Endometrium (tissue), 2 donors: Measurements from ENCODE around the gene ZNF513.
"Not testable (repeated sequence)": the region's sequence is repeated elsewhere in the genome, so short reads cannot be mapped to it uniquely, and the experiment has no call there.

ENCODE experiments used
- FAIRE-seq: peaks from 2 replicates; lab custom pipeline; 2012; peaks lifted over from hg19 to GRCh38; lab: Jason Lieb, UNC
- donor health status: control.
- donor health status: control.

The ZNF513 gene

DNA sequence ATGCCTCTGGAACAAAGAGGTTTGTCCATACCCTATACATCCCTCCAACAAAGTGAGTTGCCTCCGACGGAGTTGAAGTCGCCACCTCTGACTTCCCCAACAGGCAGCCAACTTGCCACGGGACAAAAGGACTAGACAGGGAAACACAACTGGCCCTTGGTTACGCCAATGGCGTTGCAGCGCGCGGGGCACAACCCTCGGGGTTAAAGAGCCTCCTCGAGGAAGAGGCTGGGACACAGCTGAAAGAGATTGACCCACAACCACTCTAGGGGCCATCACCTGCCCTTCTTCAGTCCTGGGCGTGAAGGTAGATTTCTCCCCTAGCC, 24.5 kb downstream of the ZNF513 start:
- FAIRE-seq: no peak

DNA sequence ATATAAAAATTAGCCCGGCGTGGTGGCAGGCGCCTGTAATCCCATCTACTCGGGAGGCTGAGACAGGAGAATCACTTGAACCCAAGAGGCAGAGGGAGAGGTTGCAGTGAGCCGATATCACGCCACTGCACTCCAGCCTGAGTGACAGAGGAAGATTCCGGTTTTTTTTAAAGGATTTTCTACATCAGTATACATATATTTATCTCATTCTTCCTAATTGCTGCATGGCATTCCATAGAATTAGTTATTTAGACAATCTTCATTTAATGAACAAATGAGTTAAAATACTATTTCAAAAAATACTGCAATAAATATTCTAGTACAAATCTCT, 26.0 kb downstream of the ZNF513 start:
- FAIRE-seq: no peak

GRCh38 chr2:27353762-27354596, 26.6 kb downstream of the ZNF513 start:
- FAIRE-seq: no peak

GRCh38 chr2:27353386-27353761, 27.2 kb downstream of the ZNF513 start:
- not testable (repeated sequence) for FAIRE-seq

DNA sequence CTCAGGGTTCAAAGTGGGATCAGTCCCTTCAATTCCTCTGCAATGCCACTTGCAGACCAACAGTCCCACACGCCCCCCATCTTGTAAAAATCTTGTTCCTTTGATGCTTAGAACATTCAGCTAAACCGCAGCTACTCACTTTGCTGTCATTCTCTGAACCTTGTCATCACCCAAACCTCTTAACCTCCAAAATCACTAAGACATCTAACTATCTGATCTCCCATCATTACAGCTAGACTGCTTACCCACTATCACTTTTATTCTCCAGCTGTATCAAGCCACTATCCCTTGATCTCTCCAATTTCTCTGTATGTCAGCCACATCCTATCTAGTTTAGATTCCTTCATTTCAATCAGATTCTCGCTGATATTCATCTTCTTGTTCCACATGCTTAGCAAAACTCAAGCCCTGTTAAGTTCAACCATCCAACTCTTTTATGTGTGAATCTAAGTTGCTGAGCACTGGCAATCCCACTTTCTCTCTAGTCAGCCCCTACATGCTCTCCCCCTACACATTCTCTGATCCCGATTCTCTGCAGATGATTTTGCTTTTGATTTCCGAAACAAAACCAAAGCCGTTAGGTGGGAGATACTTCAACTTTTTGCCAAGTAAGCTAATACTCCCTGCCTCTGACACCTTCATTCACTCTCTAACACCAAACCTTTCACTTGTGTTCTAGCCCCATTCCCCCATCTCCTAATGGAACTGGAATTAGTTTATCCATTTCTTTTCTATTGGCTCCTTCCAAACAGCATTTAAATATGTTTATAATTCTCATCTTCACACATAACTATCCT, 28.5 kb downstream of the ZNF513 start:
- no peak for FAIRE-seq

- FAIRE-seq: no peak
These were observed 30.3 kb downstream of the ZNF513 start for GRCh38 chr2:27350106-27350693.

DNA sequence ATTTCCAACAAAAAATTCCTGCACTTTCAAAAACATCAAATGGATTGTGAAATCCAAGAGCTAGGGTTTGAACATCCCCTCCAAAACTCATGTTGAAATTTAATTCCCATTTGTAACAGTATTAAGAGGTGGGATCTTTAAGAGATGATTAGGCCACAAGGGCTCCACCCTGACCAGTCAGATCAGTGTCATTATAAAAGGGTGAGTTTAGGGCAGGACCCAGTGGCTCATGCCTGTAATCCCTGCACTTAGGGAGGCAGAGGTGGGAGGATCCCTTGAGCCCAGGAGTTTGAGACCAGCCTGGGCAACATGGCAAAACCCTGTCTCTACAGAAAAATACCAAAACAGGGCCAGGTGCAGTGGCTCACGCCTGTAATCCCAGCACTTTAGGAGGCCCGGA, 32.9 kb downstream of the ZNF513 start:
- FAIRE-seq: no peak

GRCh38 chr2:27336173-27336572, 44.4 kb downstream of the ZNF513 start:
- no peak for FAIRE-seq

GRCh38 chr2:27335311-27335710, 45.2 kb downstream of the ZNF513 start:
- no peak for FAIRE-seq
